Body of pancreas (tissue), 4 donors: ENCODE measurements around the gene GPBP1. TPM values are rescaled to one million over a fixed set of nuclear protein-coding genes. Genes with fewer than 3 reads are reported as not detected.

Experiments
- ATAC-seq: fragments of 150-250 bp; one replicate; pipeline ENCODE4 v1.9.1; 2016
- DNase-seq, 4 donors: peaks; one replicate each; pipeline ENCODE4 v3.0.0-alpha.2; 2019
- H3K27ac ChIP-seq, 4 donors: fragments of 200-600 bp; sonication (generic); 1 replicate in 3 of 4; 2 replicates in 1 of 4; pipeline versions ENCODE4 v1.5.1 to v1.6.1; 2016 to 2019; ENCODE audit warnings: mild to moderate bottlenecking in 1 of 4, mixed read lengths in 1 of 4, moderate library complexity in 1 of 4
- H3K27me3 ChIP-seq, 2 donors: fragments of 200-600 bp; sonication (generic); one replicate each; pipeline ENCODE4 v1.6.0; 2016; ENCODE audit warnings: mild to moderate bottlenecking in 1 of 2
- H3K36me3 ChIP-seq, 2 donors: fragments of 200-600 bp; sonication (generic); replicated peaks in 1 of 2; 2 replicates each; pipeline ENCODE4 v1.5.1; 2016; ENCODE audit warnings: low read depth in 2 of 2; ENCODE audit not compliant: insufficient read depth in 1 of 2
- H3K4me1 ChIP-seq: fragments of 200-600 bp; sonication (generic); one replicate; pipeline ENCODE4 v1.6.0; 2016
- H3K4me3 ChIP-seq, 2 donors: fragments of 200-600 bp; sonication (generic); 1 replicate in 1 of 2; 2 replicates in 1 of 2; pipeline ENCODE4 v1.5.1; 2016 to 2019
- H3K9me3 ChIP-seq, 3 donors: fragments of 200-600 bp; sonication (generic); 1 replicate in 2 of 3; 2 replicates in 1 of 3; pipeline ENCODE4 v1.5.1; 2016
- CTCF ChIP-seq, 7 experiments: fragments of 450-650 bp in 4 of 7; fragments of 200-600 bp in 3 of 7; sonication (generic) in 3 of 7; IDR thresholded peaks; one replicate each; pipeline ENCODE4 v1.5.1; 2016 to 2019; ENCODE audit warnings: antibody characterized with exemption in 7 of 7
- POLR2A ChIP-seq, 3 donors: fragments of 450-650 bp; IDR thresholded peaks; one replicate each; pipeline ENCODE4 v1.6.1; 2016; ENCODE audit warnings: antibody characterized with exemption in 3 of 3, mild to moderate bottlenecking in 2 of 3
- WGBS, 2 donors: methylation state at CpG; one replicate each; pipeline ENCODE4 v1.1.5; 2017; 5-methylcytosine and 5-hydroxymethylcytosine counted together
- intact Hi-C: fragments of 100-400 bp; cut with DNase I; formaldehyde crosslinking; loops from one replicate; pipeline ENCODE4 v1.15.1; 2023
- total RNA-seq, 2 donors: library from RNA; depleted of rRNA; stranded (reverse); fragments of >200 nt; gene quantifications; one replicate each; pipeline ENCODE4 v1.1.0, GENCODE V29; 2016

Gene GPBP1
- total RNA-seq, 2 donors from 2014 or later, result 53.2 to 67.2 TPM

GRCh38 chr5:57259704-57260103 lies 85.8 kb downstream of the GPBP1 start:
- TF ChIP-seq POLR2A (IDR thresholded peaks at IDR 0.05) (no peak), CTCF (IDR thresholded peaks at IDR 0.05) (no peak)
- H3K4me3 ChIP-seq, result no peak overlapping the region
- ATAC-seq, result no peak
- H3K27me3 ChIP-seq, result no peaks in the 10 kb centered on the region
- peaks cover 0 to 8% of the 10 kb centered on the region in 2 donors for H3K36me3 ChIP-seq
- no peaks in the 10 kb centered on the region for H3K4me1 ChIP-seq
- no peak overlapping the region for H3K27ac ChIP-seq
- no peak for DNase-seq
- intact Hi-C loops, result no loop called here
- H3K9me3 ChIP-seq, result no peaks in the 10 kb centered on the region

DNA sequence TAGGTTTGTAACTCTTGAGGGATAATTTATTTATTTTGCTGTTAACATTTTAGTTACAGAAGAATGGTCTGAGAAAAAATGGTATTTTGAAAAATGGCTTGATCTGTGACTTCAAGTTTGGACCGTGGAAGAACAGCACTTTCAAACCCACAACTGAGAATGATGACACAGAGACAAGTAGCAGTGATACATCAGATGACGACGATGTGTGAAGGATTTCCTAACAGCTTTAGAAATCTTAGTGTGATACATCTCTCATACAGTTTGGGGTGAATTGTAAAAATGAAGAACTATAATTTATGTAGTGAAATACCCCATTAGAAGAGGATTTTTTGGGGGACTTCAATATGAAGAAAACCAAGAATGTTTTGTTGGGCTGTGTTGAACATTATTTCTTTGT lies 88.7 kb downstream of the GPBP1 start:
- DNase-seq, result no peak
- no peak for ATAC-seq
- H3K4me1 ChIP-seq, result peaks cover 7% of the 10 kb centered on the region
- H3K9me3 ChIP-seq, result no peaks in the 10 kb centered on the region
- TF ChIP-seq POLR2A (IDR thresholded peaks at IDR 0.05) (no peak), CTCF (IDR thresholded peaks at IDR 0.05) (no peak)
- H3K36me3 ChIP-seq, result peaks cover 0 to 8% of the 10 kb centered on the region in 2 donors
- intact Hi-C loops, result no loop called here
- H3K27me3 ChIP-seq, result no peaks in the 10 kb centered on the region
- 82 to 87% methylated on average over 3 of the region's 3 CpGs for WGBS, 2 donors
- no peak overlapping the region for H3K4me3 ChIP-seq
- no peak overlapping the region for H3K27ac ChIP-seq

GRCh38 chr5:57267805-57268204 lies 93.9 kb downstream of the GPBP1 start:
- no peaks in the 10 kb centered on the region for H3K36me3 ChIP-seq
- no peak overlapping the region for H3K4me3 ChIP-seq
- H3K27ac ChIP-seq, result peak overlapping the region; percentile 73 to 84 (median 76)
- H3K4me1 ChIP-seq, result peaks cover 30% of the 10 kb centered on the region
- H3K27me3 ChIP-seq, result no peaks in the 10 kb centered on the region
- ATAC-seq (peak; percentile 91), DNase-seq (peak in 1 of 4 donors; percentile 13)
- WGBS, 2 donors, result 27 to 33% methylated on average over 2 of the region's 2 CpGs
- intact Hi-C loops, result no loop called here
- H3K9me3 ChIP-seq, result no peaks in the 10 kb centered on the region
- TF ChIP-seq CTCF (IDR thresholded peaks at IDR 0.05), result no peak
- no peak for TF ChIP-seq POLR2A (IDR thresholded peaks at IDR 0.05)

DNA sequence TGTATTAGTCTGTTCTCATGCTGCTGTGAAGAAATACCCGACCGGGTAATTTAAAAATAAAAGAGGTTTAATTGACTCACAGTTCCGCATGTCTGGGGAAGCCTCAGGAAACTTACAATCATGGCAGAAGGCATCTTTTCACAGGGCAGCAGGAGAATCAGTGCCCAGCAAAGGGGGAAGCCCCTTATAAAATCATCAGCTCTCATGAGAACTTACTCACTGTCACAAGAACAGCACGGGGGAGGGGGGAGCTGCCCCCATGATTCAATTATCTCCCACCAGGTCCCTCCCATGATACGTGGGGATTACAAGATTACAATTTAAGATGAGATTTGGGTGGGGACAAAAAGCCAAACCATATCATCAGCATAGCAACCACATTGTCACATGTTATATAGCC lies 102.5 kb downstream of the GPBP1 start:
- 71 to 73% methylated on average over 5 of the region's 5 CpGs for WGBS, 2 donors
- TF ChIP-seq POLR2A (IDR thresholded peaks at IDR 0.05), result no peak
- no peak for TF ChIP-seq CTCF (IDR thresholded peaks at IDR 0.05)
- H3K27me3 ChIP-seq, result no peaks in the 10 kb centered on the region
- no peak for ATAC-seq
- no peak overlapping the region for H3K27ac ChIP-seq
- H3K9me3 ChIP-seq, result no peaks in the 10 kb centered on the region
- no peaks in the 10 kb centered on the region for H3K4me1 ChIP-seq
- H3K36me3 ChIP-seq, result no peaks in the 10 kb centered on the region
- intact Hi-C loops, result no loop called here
- H3K4me3 ChIP-seq, result no peak overlapping the region
- DNase-seq, result no peak

DNA sequence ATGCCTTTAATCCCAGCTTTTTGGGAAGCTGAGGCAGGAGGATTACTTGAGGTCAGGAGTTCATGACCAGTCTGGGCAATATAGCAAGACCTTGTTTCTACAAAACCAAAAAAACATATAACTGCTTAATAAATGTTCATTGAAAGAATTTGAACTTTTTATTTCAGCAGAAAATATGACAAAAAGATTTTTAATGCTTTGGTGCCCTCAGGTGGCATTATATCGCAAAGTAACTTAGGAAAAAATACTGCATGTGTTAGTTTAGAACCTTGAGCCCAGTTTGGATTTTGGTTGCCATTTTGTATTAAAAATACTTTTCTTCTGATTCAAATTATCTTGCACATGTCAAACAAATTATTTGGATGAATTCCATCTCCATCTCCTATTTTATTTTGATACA lies 103.2 kb downstream of the GPBP1 start:
- no peaks in the 10 kb centered on the region for H3K9me3 ChIP-seq
- H3K27me3 ChIP-seq, result no peaks in the 10 kb centered on the region
- intact Hi-C loops, result no loop called here
- ATAC-seq (no peak), DNase-seq (no peak)
- H3K27ac ChIP-seq, result no peak overlapping the region
- 83 to 91% methylated on average over 1 of the region's 1 CpG for WGBS, 2 donors
- peak in 4 of 7 experiments; percentile 15 to 46 (median 41) for TF ChIP-seq CTCF (IDR thresholded peaks at IDR 0.05)
- no peak for TF ChIP-seq POLR2A (IDR thresholded peaks at IDR 0.05)
- H3K36me3 ChIP-seq, result no peaks in the 10 kb centered on the region
- H3K4me1 ChIP-seq, result no peaks in the 10 kb centered on the region
- no peak overlapping the region for H3K4me3 ChIP-seq
